CD14-positive monocyte (primary cell): ENCODE data around the gene RPL3. TPM values are rescaled to one million over a fixed set of nuclear protein-coding genes. Genes with fewer than 3 reads are reported as not detected.

Experiments used
- DNase-seq, 3 donors: peaks; one replicate each; pipeline ENCODE4 v3.0.0-alpha.2; 2011 to 2022
- H2AFZ ChIP-seq: 2 replicates; pipeline ENCODE4 v1.6.0; 2012; ENCODE audit warnings: mild to moderate bottlenecking, low read depth, low read length, inconsistent platforms; ENCODE audit not compliant: insufficient read depth, poor library complexity, severe bottlenecking
- H3K27ac ChIP-seq, 2 donors: 1 replicate in 1 of 2; 2 replicates in 1 of 2; pipeline ENCODE4 v1.5.1; 2012 to 2013; ENCODE audit warnings: low read length in 2 of 2, control low read depth in 1 of 2, inconsistent platforms in 1 of 2, low read depth in 1 of 2, mild to moderate bottlenecking in 1 of 2
- H3K27me3 ChIP-seq, 2 donors: one replicate each; pipeline versions ENCODE4 v1.6.0 to v1.6.1; 2011 to 2013; ENCODE audit warnings: low read length in 2 of 2; ENCODE audit not compliant: control insufficient read depth in 2 of 2, insufficient read depth in 2 of 2
- H3K36me3 ChIP-seq, 2 donors: replicated peaks in 1 of 2; 1 replicate in 1 of 2; 2 replicates in 1 of 2; pipeline versions ENCODE4 v1.5.1 to v1.6.1; 2012 to 2013; ENCODE audit warnings: low read length in 2 of 2, control low read depth in 1 of 2, inconsistent platforms in 1 of 2, mild to moderate bottlenecking in 1 of 2; ENCODE audit not compliant: insufficient read depth in 2 of 2, control insufficient read depth in 1 of 2
- H3K4me1 ChIP-seq, 2 donors: 1 replicate in 1 of 2; 2 replicates in 1 of 2; pipeline versions ENCODE4 v1.5.1 to v1.6.1; 2012 to 2013; ENCODE audit warnings: low read length in 2 of 2, control low read depth in 1 of 2, inconsistent platforms in 1 of 2, mild to moderate bottlenecking in 1 of 2, moderate library complexity in 1 of 2; ENCODE audit not compliant: insufficient read depth in 2 of 2, control insufficient read depth in 1 of 2
- H3K4me2 ChIP-seq: replicated peaks from 2 replicates; pipeline ENCODE3; 2012; ENCODE audit warnings: low read length, moderate library complexity, mild to moderate bottlenecking; ENCODE audit not compliant: poor library complexity, severe bottlenecking; ENCODE audit errors: extremely low read depth
- H3K4me3 ChIP-seq, 3 experiments: fragments of 200-600 bp in 1 of 3; sonication (generic) in 1 of 3; replicated peaks in 1 of 3; 1 replicate in 2 of 3; 2 replicates in 1 of 3; pipeline ENCODE4 v1.5.1; 2011 to 2013; ENCODE audit warnings: low read length in 3 of 3, mild to moderate bottlenecking in 3 of 3, control low read depth in 2 of 3, low read depth in 2 of 3, inconsistent platforms in 1 of 3, moderate library complexity in 1 of 3
- H3K79me2 ChIP-seq: 2 replicates; pipeline ENCODE4 v1.6.0; 2012; ENCODE audit warnings: mild to moderate bottlenecking, control low read depth, inconsistent platforms, low read length, moderate library complexity; ENCODE audit not compliant: insufficient read depth
- H3K9ac ChIP-seq: 2 replicates; pipeline ENCODE4 v1.6.0; 2017; ENCODE audit warnings: low read length, mild to moderate bottlenecking; ENCODE audit not compliant: insufficient read depth, poor library complexity, severe bottlenecking
- H3K9me3 ChIP-seq, 2 donors: replicated peaks in 1 of 2; 1 replicate in 1 of 2; 2 replicates in 1 of 2; pipeline versions ENCODE4 v1.5.1 to v1.6.1; 2012 to 2013; ENCODE audit warnings: low read length in 2 of 2, control low read depth in 1 of 2; ENCODE audit not compliant: control insufficient read depth in 1 of 2, insufficient read depth in 1 of 2
- H4K20me1 ChIP-seq: 2 replicates; pipeline ENCODE4 v1.6.0; 2012; ENCODE audit warnings: mild to moderate bottlenecking, low read length, control low read depth, moderate library complexity; ENCODE audit not compliant: insufficient read depth
- H3K27ac Mint-ChIP-seq, 7 donors: one replicate each; pipeline ENCODE4 v1.8.0; 2020; ENCODE audit warnings: mild to moderate bottlenecking in 7 of 7, mixed read lengths in 7 of 7, moderate library complexity in 6 of 7, inconsistent platforms in 2 of 7
- H3K27me3 Mint-ChIP-seq, 3 donors: one replicate each; pipeline ENCODE4 v1.8.0; 2021 to 2022; ENCODE audit warnings: low read depth in 3 of 3, mild to moderate bottlenecking in 3 of 3, mixed read lengths in 3 of 3, moderate library complexity in 3 of 3, inconsistent platforms in 1 of 3
- H3K36me3 Mint-ChIP-seq, 2 donors: one replicate each; pipeline ENCODE4 v1.8.0; 2020; ENCODE audit warnings: mixed read lengths in 2 of 2, inconsistent platforms in 1 of 2, mild to moderate bottlenecking in 1 of 2
- H3K4me1 Mint-ChIP-seq: one replicate; pipeline ENCODE4 v1.8.0; 2020; ENCODE audit warnings: mild to moderate bottlenecking, mixed read lengths
- H3K4me3 Mint-ChIP-seq, 2 donors: one replicate each; pipeline ENCODE4 v1.8.0; 2020; ENCODE audit warnings: mild to moderate bottlenecking in 2 of 2, mixed read lengths in 2 of 2, moderate library complexity in 1 of 2
- H3K9me3 Mint-ChIP-seq, 7 donors: one replicate each; pipeline ENCODE4 v1.8.0; 2020 to 2022; ENCODE audit warnings: mixed read lengths in 7 of 7, mild to moderate bottlenecking in 6 of 7, moderate library complexity in 6 of 7, inconsistent platforms in 2 of 7
- CTCF ChIP-seq: fragments of 200-600 bp; IDR thresholded peaks from one replicate; pipeline ENCODE4 v1.8.0; 2022; ENCODE audit warnings: antibody characterized with exemption, mild to moderate bottlenecking
- WGBS: methylation state at CpG from one replicate; pipeline ENCODE4 v1.1.5; 2013; ENCODE audit warnings: missing lambda C conversion rate; ENCODE audit not compliant: insufficient coverage; 5-methylcytosine and 5-hydroxymethylcytosine counted together
- intact Hi-C, 2 donors: fragments of 100-400 bp; cut with micrococcal nuclease; formaldehyde crosslinking; loops; one replicate each; pipeline versions ENCODE4 v1.15.0 to v1.15.1; 2023
- polyA plus RNA-seq, 3 donors: library from polyadenylated mRNA; depleted of rRNA in 1 of 3; unstranded in 2 of 3; stranded (reverse) in 1 of 3; fragments of 300-500 nt in 2 of 3; fragments of >200 nt in 1 of 3; fragmentation: Illumina TruSeq in 2 of 3; gene quantifications; 1 replicate in 2 of 3; 2 replicates in 1 of 3; pipeline ENCODE4 v1.2.3, GENCODE V29; 2012 to 2021

Gene RPL3
- polyA plus RNA-seq, 3 donors = 604 to 2,104 (median 698) TPM

- Histone ChIP-seq H2AFZ (no peak overlapping the region), H3K27me3 (no peaks in the 10 kb centered on the region), H3K9me3 (peaks cover 0 to 5% of the 10 kb centered on the region in 2 donors), H3K4me2 (no peak overlapping the region), H3K79me2 (no peaks in the 10 kb centered on the region), H4K20me1 (no peaks in the 10 kb centered on the region), H3K9ac (no peak overlapping the region), H3K4me3 (no peak overlapping the region), H3K36me3 (no peaks in the 10 kb centered on the region), H3K27ac (no peak overlapping the region), H3K4me1 (peaks cover 16 to 21% of the 10 kb centered on the region in 2 donors)
- no peak for TF ChIP-seq CTCF
- intact Hi-C loops = loop anchor here in 1 of 2 donors (5.0 kb wide), 1 partner anchor 38 kb away; no protein-coding TSS in a partner anchor
- Mint-ChIP-seq H3K4me1 (peaks cover 27% of the 10 kb centered on the region), H3K36me3 (peaks cover 0 to 1% of the 10 kb centered on the region in 2 donors), H3K27me3 (peaks cover 7 to 28% (median 16%) of the 10 kb centered on the region in 3 donors), H3K9me3 (peaks cover 0 to 13% (median 6%) of the 10 kb centered on the region in 7 donors), H3K27ac (no peak overlapping the region), H3K4me3 (no peak overlapping the region)
- 60% methylated on average over 1 of the region's 11 CpGs for WGBS
- peak in 1 of 3 donors; percentile 57 for DNase-seq
Observed at GRCh38 chr22:39269095-39269790, 50.2 kb downstream of the RPL3 start.

- Histone ChIP-seq H3K27me3 (no peaks in the 10 kb centered on the region), H3K79me2 (no peaks in the 10 kb centered on the region), H4K20me1 (no peaks in the 10 kb centered on the region), H3K9ac (no peak overlapping the region), H3K36me3 (no peaks in the 10 kb centered on the region), H3K27ac (no peak overlapping the region), H3K4me2 (no peak overlapping the region), H3K4me1 (peaks cover 19 to 26% of the 10 kb centered on the region in 2 donors), H3K4me3 (no peak overlapping the region), H3K9me3 (peaks cover 0 to 5% of the 10 kb centered on the region in 2 donors), H2AFZ (no peak overlapping the region)
- peaks cover 11 to 23% (median 16%) of the 10 kb centered on the region in 3 donors for H3K27me3 Mint-ChIP-seq
- DNase-seq = no peak
- intact Hi-C loops = loop anchor here in 1 of 2 donors (5.0 kb wide), 1 partner anchor 39 kb away; no protein-coding TSS in a partner anchor
- no peak overlapping the region for H3K4me3 Mint-ChIP-seq
- H3K27ac Mint-ChIP-seq = peak overlapping the region in 1 of 7 donors; percentile 41
- no peak for TF ChIP-seq CTCF
- H3K36me3 Mint-ChIP-seq = peaks cover 0 to 1% of the 10 kb centered on the region in 2 donors
- H3K9me3 Mint-ChIP-seq = peaks cover 0 to 18% (median 8%) of the 10 kb centered on the region in 7 donors
- 87% methylated on average over 5 of the region's 7 CpGs for WGBS
- H3K4me1 Mint-ChIP-seq = peaks cover 32% of the 10 kb centered on the region
Observed at GRCh38 chr22:39268645-39269044, 50.8 kb downstream of the RPL3 start.
